Kidney glomerular epithelial cell (primary cell): ENCODE results near the gene TGFB2.

Experiments
- DNase-seq: peaks from one replicate; lab custom pipeline; 2025; lab: John Stamatoyannopoulos, UW

TGFB2 gene

GRCh38 chr1:218388591-218388990 lies 43.5 kb downstream of the TGFB2 start:
- DNase-seq, result no peak

- no peak for DNase-seq
These were observed 45.5 kb downstream of the TGFB2 start for GRCh38 chr1:218390618-218391017.

GRCh38 chr1:218392780-218393179 lies 47.6 kb downstream of the TGFB2 start:
- no peak for DNase-seq

GRCh38 chr1:218394416-218394815 lies 49.3 kb downstream of the TGFB2 start:
- no peak for DNase-seq

GRCh38 chr1:218394989-218395388 lies 49.9 kb downstream of the TGFB2 start:
- DNase-seq, result no peak

GRCh38 chr1:218395916-218396315 lies 50.8 kb downstream of the TGFB2 start:
- DNase-seq, result no peak

GRCh38 chr1:218397752-218398339 lies 52.7 kb downstream of the TGFB2 start:
- DNase-seq, result peak; percentile 79

GRCh38 chr1:218400624-218401023 lies 55.5 kb downstream of the TGFB2 start:
- DNase-seq, result no peak

- DNase-seq, result no peak
These were observed 56.4 kb downstream of the TGFB2 start for GRCh38 chr1:218401441-218401997.

GRCh38 chr1:218401998-218402785 lies 57.1 kb downstream of the TGFB2 start:
- no peak for DNase-seq

- DNase-seq, result no peak
These were observed 57.6 kb downstream of the TGFB2 start for GRCh38 chr1:218402786-218403120.

- no peak for DNase-seq
These were observed 58.2 kb downstream of the TGFB2 start for GRCh38 chr1:218403300-218403699.

GRCh38 chr1:218407630-218408029 lies 62.5 kb downstream of the TGFB2 start:
- no peak for DNase-seq

GRCh38 chr1:218408135-218408534 lies 63.0 kb downstream of the TGFB2 start:
- no peak for DNase-seq

- no peak for DNase-seq
These were observed 63.8 kb downstream of the TGFB2 start for GRCh38 chr1:218408942-218409341.

GRCh38 chr1:218409946-218410510 lies 64.9 kb downstream of the TGFB2 start:
- DNase-seq, result no peak

GRCh38 chr1:218411101-218411500 lies 66.0 kb downstream of the TGFB2 start:
- no peak for DNase-seq

GRCh38 chr1:218412171-218412570 lies 67.0 kb downstream of the TGFB2 start:
- DNase-seq, result no peak

GRCh38 chr1:218413179-218413578 lies 68.0 kb downstream of the TGFB2 start:
- no peak for DNase-seq

- no peak for DNase-seq
These were observed 69.1 kb downstream of the TGFB2 start for GRCh38 chr1:218414060-218414728.

GRCh38 chr1:218415726-218416125 lies 70.6 kb downstream of the TGFB2 start:
- DNase-seq, result no peak

GRCh38 chr1:218421531-218421930 lies 76.4 kb downstream of the TGFB2 start:
- DNase-seq, result no peak

- DNase-seq, result no peak
These were observed 79.4 kb downstream of the TGFB2 start for GRCh38 chr1:218424502-218424901.
